NCI-H2171 (cell line): ENCODE measurements around the gene NAV3.
A peak's percentile ranks its signal among the peaks of the same experiment; 100 is the strongest.

Experiments used
- DNase-seq: peaks from one replicate; lab custom pipeline; 2025; lab: John Stamatoyannopoulos, UW

Gene NAV3

DNA sequence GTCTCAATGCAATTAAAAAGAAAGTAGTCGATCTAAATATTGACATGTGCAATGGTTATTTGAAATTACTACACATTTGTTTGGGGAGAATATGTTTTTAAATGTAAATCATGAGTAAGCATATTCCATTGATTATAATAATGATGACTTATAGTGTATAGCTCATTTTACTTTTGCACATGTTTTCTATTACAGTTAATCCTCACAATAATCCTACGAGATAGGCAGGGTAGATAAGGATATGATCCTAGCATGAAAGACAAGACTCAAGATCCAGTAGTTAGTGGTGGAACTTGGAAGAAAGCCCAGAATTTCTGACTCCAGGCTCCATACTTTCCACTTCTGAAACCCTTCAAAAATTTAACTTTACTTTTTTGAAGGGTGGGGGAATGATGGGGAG lies 94.0 kb downstream of the NAV3 start:
- DNase-seq: no peak

DNA sequence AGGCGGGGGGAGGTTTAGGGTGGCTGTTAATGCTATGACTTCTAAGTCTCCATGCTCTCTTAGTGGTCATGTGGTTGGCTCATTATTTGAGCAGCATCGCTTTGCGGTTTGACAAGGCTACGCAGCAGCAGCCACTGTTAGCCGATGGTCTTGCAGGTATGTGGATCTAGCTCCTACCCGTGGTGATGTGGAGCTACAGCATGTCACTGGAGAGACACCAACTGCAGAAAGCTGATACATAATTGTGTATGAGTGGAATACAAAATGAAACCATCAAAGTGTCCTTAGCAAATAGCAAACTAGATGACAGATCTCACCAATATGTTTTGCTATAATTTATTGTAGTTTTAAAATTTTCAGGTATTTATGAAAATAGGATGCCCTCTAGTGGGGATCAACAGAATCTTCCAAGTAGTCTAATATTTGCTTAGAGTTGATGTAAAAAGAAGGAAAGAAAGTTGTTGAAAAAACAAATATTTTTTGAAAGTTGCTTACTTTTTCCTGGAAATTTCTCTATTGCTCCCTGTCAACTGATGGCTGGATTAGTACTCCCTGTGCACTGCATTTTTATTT lies 94.9 kb downstream of the NAV3 start:
- DNase-seq: peak; percentile 92

DNA sequence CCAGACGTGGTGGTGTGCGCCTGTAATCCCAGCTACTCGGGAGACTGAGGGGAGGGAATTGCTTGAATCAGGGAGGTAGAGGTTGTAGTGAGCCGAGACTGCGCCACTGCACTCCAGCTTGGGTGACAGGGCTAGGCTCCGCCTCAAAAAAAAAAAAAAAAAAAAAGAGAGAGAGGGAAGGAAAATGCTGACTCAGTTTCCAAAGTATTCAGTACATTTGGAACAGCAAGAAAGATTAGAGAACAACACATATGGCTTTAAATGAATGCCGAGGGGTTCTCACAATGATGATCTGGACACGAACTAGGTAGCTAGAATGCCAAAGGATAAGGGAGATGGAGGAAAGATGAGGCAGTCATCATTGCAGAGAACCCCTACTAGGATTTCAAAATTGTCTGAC lies 97.4 kb downstream of the NAV3 start:
- DNase-seq: no peak

DNA sequence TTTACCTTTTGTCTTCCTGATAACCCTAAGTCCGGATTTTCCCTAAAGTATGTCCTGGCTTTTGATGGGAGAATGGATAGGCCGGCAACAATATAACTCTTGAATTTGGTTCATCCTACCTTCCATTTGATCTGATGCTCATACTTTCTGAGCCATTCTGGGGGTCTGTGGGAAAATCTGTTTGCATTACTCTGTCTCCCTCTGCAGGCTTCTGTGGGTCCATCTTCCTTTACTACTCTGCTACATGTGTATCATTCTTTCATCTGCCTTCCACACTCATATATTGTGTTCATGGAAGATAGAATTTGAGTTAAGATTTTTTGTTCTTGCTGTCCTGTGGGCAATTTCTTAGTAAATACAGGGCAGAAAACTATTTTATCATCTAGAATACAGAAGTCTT lies 101.5 kb downstream of the NAV3 start:
- no peak for DNase-seq

DNA sequence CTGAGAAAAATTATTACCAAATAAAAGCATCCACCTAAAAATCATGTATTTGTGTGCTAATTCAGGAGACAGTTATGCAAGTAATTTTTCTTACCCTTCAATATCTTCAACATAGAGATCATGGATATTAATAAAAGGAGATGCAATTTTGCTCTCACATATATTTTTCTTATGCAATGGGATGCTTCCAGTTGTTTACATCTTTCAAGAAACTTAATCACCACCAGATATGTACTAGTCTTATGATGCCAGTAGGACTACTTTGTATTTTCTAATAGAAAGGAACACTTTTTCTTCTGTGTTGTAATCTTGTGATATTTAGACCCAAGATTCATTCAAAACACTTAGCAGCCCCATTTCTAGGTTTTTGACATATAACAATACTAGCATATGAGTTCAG lies 107.6 kb downstream of the NAV3 start:
- no peak for DNase-seq

DNA sequence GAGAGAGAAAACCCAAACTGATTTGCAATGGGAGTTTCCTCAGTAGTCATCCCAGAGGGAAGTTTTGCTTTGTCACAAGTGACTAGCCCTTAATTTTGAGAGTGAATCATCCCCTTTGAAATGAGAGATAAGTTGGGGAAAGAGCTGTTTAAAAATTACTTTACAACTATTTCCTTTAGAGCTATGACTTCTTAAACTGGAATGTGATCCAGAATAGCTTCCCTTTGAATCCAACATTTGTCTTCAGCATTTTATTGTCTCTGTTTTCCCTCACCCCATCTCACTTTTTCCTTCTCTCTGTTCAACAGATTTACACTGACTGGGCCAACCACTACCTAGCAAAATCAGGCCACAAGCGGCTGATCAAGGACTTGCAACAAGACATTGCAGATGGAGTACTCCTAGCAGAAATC lies 109.3 kb downstream of the NAV3 start:
- DNase-seq: no peak

DNA sequence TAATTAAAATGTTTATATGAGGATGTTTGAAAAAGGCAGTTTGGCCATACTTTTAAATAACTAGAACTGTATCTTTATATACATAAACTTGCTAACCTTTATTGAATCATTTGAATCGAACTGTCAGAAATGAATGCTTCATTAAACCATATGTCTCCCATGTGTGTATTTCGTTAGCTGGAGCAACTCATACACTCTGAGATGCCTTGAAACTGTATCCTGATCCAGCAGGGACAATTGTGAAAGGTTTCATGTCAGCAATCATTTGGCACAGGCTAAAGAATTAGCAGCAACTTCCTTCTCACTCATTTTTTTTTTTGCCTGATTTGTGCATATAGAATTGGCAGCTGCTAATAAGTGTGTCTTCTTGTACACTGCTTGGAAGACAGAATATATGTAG lies 109.9 kb downstream of the NAV3 start:
- DNase-seq: peak; percentile 5

DNA sequence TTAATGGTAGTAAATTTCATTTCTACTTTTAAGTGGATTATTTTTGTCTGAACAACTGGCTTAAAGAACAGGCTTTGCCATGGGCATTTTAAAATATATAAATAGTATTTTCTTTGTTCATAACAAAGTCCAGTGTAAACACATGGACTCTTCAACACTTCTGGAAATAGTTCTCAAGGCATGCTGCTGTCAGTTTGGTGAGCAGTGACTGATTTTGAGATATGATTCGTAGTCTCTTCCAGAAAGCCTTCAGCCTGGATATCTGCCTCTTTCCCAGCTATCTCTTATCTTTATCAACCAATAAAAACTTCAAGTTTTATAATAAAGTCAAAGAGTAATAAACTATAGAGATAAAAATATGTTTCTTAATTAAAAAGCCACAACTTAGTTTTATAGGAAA lies 110.7 kb downstream of the NAV3 start:
- no peak for DNase-seq

DNA sequence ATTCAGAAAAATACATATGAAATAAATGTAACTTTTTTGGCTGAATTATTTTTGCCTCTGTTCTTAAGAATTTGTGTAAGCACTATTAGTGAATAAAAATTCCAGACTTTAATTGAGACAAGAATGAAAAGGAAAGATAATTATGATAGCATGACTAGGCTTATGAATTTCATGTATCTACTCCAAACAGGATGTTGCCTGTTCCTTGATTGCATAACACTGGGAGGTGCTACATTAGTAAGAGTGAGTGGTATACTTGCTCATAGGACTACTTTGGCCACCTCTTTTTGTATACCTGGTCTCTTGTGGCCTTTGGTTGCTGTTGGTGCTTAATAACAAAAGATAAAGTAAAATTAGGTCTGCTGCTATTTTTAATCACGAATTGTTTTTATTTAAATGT lies 112.8 kb downstream of the NAV3 start:
- DNase-seq: no peak

DNA sequence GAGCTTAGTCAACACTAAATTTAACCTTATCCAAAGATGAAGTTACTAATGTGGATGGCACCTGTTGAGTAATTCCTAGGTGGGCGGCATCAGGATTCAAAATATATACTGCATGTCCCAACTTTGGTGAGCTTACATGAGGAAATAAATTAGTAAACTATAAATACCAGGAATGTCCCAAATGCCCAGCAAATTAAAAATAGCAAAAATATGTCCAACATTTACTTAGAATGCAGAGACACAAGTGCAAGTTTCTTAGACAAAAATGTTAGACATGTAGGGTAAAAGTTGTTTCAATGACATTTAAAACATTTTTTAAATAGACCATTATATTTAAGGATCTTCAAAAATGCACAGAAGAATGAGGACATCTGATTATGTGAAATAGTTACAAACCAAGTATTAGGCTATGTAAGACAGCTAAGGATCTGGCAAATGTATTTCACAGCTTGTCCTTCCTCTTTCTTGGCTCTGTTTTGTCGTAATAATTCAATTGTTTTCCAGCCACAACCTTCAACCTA lies 115.9 kb downstream of the NAV3 start:
- DNase-seq: no peak

DNA sequence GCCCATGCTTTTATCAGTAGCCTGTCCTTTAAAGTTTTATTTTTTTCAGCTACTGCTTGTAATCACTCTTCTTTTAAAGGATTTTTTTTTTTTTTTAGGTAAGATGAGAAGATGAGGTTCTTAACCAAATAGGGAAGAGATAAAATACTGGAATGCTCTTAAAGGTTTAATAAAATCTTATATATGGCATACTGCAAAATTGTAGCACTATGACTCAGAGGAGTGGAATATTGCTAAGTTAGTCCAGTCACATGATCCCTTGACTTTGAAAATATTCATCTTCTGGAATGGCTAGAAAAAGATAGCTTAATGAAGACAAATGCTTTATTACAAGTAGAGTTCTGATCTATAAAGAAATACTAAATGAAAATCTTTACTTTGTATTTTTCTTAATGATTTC lies 116.6 kb downstream of the NAV3 start:
- no peak for DNase-seq

DNA sequence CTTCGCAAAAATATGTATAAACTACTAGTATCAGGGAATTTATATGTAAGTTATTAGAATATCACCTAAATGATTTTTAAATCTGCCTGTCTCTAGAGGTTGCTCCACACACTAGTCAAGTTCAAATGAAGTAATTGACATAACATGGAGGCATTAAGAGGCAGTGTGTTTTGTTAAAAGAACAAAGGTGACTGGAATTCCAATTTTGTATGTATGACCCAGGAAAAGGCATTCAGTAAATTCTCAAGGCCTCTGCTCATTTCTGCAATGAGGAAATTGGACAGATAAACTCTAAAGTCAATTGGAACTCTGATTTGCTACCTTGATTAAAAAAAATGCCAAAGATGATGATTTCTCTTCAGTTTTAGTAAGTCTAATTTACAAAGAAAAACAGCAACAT lies 117.1 kb downstream of the NAV3 start:
- DNase-seq: no peak

DNA sequence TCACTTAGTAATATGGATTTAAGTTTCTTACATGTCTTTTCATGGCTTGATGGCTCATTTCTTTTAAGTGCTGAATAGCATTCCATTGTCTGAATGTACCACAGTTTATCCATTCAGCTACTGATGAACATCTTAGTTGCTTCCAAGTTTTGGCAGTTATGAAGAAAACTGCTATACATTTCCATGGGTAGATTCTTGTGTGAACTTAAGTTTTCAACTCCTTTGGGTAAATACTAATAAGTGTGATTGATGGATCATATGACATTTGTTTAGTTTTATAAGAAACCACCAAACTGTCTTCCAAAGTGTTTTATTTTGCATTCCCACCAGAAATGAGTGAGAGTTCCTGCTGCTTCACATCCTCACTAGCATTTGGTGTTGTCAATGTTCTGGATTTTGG lies 119.2 kb downstream of the NAV3 start:
- no peak for DNase-seq

DNA sequence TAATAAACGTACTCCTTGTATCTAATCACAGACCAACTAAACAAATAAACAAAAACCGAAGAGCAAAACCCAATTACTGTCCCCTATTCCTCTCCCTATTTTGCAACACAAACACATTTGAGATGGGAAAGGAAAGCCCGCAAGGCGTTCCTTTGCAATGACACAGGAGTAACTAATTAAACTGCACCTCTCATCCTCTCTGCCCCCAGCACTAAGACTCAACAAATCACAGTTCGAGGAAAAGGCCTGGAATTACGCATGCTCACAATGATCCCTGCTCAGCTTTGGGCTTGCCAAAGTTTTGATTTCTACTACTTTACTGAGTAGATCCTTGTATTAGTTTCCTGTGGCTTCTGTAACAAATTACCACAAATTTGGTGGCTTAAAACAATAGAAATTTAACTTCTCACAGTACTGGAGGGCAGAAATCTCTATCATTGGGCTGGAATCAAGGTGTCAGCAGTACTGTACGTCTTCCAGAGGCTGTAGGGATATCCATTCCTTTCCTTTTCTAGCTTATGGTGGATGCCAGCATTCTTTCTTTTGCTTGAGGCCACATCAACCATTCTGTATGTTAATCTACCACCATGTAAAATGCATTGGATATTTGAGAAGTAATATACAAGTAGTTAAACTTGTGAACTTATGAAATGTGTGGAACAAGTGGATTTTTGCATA lies 123.0 kb downstream of the NAV3 start:
- no peak for DNase-seq

DNA sequence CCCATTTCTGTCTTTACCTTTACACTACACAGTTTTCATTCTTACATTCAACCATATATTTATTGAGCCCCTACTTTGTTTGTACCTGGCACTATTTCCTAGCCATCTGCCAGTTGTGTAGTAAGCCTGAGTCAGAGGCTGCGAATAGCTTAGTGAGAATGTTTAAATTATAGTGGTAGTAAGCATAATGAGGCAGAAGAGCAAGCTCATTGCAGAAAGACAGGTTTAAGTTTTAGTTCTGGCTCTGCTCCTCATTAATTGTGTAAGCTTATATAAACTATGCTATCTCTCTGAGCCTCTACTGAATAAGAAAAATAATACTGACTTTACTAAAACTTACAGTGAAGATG lies 123.5 kb downstream of the NAV3 start:
- no peak for DNase-seq

DNA sequence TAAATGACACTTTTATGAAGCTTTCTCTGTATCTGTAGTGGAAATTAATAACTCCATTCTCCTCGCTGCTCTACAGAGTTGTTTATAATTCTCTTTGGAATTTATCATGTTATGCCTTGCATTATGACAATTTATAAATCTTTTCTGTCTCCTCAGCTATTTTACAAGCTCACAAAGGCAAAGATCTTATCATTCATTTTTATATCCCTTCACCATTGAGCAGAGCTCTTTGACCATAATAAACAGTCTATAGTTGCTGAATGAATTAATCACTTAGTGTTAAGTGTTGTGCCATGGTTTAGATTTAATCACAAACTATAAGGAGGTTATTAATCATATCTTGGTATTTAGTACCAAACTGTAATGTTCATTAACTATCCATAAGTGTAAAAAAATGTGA lies 126.4 kb downstream of the NAV3 start:
- no peak for DNase-seq

DNA sequence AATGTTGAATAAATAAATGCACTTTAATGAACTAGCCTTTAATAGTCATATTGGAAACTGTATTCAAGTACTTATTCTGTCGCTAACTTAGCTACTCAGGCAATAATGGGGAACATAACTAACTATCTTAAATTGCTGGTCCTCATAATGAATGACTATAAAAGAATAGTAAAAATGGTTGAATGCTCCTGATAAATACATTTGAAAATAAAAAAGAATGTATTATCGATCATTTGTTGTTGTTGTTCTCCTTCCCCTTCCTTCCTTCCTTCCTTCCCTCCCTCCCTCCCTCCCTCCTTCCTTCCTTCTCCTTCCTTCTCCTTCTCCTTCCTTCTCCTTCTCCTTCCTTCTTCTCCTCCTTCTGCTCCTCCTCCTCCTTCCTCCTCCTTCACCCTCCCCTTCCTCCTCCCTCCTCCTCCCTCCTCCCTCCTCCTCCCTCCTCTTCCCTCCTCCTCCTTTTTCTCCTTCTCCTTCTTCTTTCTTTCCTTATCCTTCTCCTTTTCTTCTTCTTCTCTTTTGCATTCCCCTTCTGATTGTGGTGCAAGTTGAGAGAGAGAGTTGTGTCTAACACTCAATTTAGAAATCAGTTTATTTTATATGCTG lies 133.0 kb downstream of the NAV3 start:
- no peak for DNase-seq

DNA sequence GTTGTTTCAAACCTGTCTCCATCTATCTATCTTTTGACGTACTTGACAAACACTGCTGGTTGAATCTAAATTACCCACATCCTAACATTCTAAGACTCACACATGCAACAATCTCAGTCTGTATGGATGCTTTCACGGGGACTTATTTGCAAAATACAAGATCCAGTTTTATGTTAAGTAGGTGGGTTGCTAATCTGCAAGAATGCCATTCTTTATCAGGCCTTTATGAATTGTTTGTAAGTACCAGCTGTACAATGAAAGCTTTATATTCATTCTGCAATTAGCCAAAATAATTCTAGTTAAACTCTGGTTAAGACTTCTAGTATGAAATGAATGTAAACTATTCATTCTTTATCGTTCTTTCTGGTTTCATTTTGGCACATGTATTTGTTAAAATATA lies 135.1 kb downstream of the NAV3 start:
- no peak for DNase-seq

DNA sequence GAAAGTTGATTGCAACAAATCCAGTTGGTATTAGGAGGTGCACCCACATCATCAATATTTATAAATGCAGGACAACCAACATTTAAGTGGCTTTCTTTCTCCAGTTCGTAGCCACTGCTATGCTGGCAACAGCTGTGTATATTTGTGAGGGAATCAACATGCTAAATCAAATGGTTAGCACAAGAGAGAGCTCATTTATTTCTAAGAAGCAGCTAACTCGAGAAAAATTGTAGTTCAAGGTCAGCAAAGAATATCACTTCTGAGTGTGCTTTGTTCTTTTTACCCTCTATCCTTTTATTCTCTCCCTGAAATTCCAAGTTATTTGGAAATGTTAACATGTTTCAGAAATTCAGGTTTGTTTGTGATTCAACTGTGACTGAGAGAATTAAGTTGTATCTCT lies 137.3 kb downstream of the NAV3 start:
- no peak for DNase-seq

DNA sequence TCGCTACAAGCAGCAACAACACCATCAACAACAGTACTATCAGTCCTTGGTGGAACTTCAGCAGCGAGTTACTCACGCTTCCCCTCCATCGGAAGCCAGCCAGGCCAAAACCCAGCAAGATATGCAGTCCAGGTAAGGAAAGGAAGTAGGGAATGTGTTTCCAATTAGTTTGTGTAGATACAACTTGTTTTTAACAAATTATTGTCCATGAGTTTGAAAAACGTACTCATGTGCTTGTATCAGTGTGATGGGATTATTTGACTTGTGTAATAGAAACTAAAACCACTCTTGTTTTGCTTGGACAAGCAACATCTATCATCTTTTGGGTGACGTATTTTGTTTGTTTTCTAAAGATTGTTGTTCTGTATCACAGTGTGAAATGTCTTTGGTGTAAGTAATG lies 137.9 kb downstream of the NAV3 start:
- no peak for DNase-seq

DNA sequence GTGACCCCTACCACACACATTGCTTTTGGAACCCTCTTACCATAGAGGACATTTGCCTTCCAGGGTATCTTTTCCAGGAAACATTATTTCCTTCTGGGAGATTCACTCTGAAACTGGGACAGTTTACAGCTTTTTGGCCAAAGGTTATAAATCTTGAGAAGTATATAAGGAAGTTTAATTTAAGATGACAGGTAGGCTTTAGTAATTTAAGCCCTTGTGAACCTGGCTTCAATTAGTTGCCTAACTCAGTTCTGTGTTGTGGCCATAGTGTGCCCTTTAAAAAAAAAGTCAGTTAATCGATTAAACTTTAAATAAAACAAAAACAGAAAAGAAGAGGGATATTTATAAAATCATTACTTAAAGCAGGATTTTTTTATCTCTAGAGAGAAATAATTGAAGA lies 142.9 kb downstream of the NAV3 start:
- no peak for DNase-seq

DNA sequence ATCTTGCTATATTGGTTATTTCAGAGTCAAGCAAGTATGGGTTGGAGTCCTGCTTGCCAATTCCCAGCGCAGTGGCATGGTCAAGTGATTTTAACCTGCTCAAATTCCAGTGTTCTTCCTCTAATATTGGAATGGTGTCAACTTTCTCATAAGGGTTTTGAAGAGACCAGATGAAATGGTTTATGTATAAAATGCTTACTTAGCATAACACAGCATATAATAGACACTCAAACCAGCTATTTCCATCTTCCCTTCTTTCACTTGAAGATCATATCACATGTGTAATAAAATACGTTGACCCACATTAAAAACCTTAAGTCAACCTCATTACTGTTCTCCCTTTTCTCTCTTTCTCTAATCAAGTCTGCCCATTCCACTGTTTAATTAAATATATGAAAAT lies 144.0 kb downstream of the NAV3 start:
- DNase-seq: no peak

DNA sequence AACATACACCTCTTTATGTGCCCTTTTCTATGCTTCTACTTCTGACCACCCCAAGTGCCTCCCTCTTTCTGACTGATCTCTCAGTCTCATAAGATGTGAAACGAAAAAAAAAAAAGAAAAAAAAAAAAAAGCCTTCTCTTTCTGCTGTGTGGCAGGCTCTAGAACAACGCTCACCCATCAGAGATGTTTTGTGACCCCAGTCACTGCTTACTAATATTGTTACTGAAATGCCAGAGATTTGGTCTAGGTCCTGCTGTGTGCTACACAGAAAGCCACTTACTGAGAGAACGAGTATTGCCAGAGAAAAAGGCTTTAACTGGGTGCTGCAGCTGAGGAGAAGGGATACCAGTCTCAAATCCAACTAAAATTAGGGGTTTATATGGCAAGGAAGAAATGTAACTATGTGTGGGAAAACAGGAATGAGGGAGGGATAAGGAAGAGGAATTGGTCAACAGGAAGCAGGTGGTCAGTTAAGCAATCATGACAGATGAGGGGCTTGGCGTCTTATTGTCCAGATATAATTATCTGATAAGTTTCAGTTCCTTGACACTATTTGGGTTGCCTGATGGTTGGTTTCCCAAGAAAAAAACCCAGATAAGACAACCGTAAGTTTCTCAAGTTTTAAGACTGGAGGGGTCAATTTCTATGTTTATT lies 149.0 kb downstream of the NAV3 start:
- no peak for DNase-seq
